Medulla oblongata (tissue), 1 donor: ENCODE results near the gene TBCEL.

Experiments
- DNase-seq: peaks from one replicate; pipeline ENCODE4 v3.0.0-alpha.2; 2015; ENCODE audit errors: extremely low spot score

The TBCEL gene

DNA sequence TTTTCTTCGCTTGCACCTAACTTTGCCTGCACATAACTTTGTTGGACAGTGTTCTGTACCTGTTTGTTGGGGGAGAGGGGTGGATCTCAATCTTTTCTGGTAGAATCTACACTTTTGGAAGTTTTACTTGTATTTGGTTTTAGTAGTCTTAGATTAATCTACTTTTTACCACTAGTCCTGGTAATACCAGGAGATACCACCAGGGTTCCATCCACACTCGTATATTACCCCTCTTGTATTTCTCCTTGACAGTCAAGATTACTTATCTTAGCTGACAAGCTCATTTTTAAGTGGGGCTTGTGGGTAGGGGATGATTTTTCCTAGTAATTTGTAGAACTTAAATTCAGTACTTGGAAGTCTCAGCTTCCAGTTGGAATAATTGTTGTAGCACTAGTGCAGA is 39.8 kb downstream of the TBCEL start:
- DNase-seq: no peak

- no peak for DNase-seq
Measured at GRCh38 chr11:121066623-121067022, 42.7 kb downstream of the TBCEL start.

DNA sequence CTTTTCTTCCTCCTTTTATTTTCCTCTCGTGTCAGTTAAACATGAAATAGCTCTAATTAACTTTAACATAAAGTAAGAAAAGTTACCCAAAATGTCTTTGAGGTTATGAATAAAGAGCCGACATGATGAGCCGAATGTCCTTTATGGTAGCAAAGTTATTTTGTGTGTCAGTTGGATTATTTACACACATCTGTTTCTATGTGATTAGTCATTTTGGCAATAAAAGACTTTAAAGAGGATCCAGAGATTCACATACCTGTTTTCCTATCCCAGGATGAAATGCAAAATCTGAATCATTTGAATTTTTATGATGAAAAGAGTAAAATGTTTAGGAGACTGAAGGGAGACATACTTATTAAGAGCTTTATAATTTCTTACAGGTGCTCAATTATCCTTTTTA is 43.1 kb downstream of the TBCEL start:
- no peak for DNase-seq

DNA sequence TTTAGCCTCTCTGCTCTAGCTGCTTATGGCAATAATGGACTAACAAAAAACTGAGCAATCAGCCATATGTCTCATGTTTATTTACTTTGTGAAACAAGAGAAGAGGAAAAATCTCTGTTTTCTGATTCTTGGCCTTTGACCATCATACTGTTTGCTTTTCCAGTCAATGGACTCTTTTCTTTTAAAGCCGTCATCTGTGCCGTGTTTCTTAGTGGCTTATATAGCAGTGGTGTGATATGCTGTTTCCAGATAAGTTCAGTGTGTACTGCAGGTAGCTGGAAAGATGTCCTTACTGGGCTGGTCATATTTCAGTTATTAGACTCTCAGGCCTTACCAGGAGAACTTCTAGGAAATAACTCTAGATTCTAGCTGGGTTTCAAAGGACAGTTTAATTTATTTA is 43.6 kb downstream of the TBCEL start:
- peak; percentile 22 for DNase-seq

DNA sequence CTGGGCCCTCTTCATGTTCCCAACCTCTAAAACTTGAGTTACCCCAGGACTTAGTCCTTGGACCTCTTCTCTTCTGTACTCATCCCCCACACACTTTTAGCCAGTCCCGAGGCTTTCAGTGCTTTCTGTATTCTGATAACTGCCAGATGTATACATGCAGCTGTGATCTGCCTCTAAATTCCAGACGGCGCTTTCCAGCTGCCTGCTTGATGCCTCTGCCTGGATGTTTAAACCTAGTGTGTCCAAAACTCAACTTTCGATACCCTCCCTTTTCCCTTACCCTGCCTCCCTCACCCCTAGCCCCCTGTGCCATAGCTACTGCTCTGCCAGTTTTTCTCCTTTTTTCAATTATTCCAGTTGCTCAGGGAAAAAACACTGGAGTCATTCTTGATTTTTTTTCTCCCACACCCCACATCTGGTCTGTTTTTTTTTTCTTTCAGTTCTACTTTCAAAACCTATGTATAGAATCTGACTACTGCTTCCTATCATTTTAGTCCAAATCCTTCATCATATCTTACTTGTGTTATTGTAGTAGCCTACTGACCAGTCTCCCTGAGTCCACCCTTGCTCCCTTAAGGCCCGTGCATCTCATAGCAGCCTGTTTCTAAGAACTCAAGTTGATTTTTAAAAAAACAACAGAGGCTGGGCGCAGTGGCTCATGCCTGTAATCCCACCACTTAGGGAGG is 44.2 kb downstream of the TBCEL start:
- DNase-seq: peak; percentile 12

GRCh38 chr11:121068787-121069186 is 44.9 kb downstream of the TBCEL start:
- DNase-seq: no peak

- DNase-seq: no peak
Measured at GRCh38 chr11:121070951-121071845, 47.3 kb downstream of the TBCEL start.

- peak; percentile 78 for DNase-seq
Measured at GRCh38 chr11:121071846-121072450, 48.0 kb downstream of the TBCEL start.

DNA sequence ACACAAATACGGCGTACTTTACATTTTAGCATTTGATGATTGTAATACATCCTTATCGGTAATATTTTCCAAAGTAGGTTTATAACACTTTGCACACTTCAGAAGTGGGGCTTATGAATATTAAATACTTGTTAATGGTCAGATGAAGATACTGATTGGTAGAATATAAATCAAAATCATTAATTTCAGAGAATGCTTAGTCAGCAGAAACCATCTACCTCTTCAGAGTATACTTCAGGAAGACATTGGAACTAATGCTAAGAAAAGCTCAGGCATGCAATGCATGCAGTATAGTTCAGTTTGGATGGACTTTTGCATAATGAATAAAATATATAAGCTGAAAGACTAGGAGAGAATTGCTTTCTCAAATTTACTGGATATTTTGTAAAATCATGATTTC is 57.4 kb downstream of the TBCEL start:
- DNase-seq: no peak

- DNase-seq: no peak
Measured at GRCh38 chr11:121082219-121082618, 58.3 kb downstream of the TBCEL start.

- DNase-seq: no peak
Measured at GRCh38 chr11:121082670-121083069, 58.8 kb downstream of the TBCEL start.

DNA sequence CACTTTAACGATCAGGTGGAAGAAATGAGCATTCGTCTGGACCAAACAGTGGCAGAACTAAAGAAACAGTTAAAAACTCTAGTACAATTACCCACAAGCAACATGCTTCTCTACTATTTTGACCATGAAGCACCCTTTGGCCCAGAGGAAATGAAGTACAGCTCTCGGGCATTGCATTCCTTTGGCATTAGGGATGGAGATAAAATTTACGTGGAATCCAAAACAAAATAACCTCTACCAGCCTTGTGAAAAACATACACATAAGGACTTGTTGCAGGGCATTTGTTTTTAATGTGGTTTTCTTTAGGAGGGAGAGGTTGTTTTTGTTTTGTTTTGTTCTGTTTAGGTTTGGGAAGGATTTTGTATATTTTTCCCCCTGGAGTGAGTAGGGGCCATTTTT is 63.0 kb downstream of the TBCEL start:
- DNase-seq: no peak

GRCh38 chr11:121089566-121089965 is 65.7 kb downstream of the TBCEL start:
- DNase-seq: no peak

DNA sequence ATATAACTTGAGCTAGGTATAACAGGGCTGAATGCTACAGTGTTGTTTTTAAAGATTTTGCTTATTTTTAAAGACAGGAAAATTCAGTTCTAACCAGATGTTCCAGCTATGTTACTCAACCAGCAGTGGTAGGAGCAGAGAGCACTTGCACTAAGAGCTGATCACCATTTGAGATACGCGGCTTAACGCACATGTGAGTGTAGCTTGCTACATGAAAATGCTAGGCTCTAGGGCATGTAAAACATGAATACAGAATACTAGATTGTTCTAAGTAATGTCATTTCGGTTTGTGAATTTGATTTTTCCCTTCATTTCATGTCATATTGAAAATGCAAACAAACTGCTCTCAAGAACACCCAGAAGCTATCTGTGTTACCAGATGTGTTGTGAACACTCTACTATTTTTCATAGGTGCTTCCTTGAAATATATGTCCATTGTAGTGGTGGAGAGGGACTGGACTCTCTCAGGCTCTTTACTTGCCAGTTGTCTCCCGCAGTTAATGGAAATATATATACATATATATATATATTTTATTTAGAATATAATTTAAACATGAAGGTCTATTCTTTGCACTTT is 66.3 kb downstream of the TBCEL start:
- no peak for DNase-seq

DNA sequence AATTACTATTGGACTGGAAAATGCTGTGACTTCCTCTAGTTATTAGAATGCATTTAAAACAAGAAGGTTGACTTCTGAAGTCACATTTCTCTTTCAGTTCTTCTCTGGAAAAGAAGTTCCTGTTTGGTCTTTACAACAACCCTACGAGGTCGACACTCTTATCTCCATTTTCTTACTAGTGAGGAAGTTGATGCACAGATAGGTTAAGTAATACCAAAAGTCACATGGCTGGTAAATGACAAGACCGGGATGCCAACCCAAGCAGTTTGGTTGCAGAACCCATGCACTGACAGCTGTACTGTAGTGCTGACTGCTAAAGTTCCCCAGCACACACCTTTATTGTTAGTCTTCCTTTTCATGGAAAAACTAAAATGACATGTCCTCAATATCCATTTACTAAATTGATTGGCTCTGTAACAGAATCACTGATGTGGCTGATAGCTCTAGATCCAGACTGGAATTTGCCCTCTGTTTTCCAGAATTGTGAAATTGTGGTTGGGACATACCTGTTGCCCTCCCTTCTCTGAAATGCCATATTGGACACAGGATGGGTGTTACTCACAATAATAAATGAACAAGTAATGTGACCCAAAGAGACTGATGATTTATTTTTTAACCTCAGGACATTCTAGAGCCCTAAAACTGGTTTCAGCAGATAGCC is 67.7 kb downstream of the TBCEL start:
- DNase-seq: peak; percentile 83

DNA sequence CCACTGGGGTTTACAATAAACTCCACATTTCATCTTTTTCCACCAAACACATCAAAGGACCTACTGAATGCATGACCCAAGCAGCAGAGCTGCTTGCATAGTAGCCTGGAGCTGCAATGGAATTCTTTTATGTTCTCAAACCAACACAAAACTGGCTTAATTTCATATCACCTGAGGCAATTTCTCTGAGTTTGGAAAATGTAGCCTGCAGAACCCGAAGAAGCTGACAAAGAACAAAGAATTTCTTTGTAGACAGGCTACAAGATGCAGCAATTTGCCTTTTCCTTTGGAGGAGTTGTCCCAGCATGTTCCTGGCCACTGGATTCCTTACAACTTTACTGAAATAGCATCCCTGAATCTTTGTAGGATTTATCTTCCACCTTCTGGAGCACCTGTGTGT is 71.7 kb downstream of the TBCEL start:
- DNase-seq: no peak

DNA sequence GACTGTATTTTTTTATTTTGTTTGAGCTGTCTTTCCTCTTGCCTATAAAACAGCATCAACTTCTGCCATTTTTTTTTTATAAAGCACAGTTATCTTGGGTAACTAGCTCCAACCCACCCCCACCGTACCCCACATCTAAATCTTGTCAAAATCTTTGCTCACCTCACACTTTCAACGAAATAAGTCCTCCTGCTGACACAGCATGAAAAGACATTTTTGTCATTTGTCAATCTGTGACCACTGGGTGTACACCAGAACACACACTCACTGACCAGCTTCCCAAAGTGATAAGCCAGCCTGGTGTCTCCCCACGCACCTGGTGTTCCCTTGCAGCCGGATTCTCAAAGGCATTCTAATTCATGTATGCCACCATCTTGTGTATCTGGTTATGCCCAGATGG is 75.5 kb downstream of the TBCEL start:
- no peak for DNase-seq

- no peak for DNase-seq
Measured at GRCh38 chr11:121099885-121100284, 76.0 kb downstream of the TBCEL start.

DNA sequence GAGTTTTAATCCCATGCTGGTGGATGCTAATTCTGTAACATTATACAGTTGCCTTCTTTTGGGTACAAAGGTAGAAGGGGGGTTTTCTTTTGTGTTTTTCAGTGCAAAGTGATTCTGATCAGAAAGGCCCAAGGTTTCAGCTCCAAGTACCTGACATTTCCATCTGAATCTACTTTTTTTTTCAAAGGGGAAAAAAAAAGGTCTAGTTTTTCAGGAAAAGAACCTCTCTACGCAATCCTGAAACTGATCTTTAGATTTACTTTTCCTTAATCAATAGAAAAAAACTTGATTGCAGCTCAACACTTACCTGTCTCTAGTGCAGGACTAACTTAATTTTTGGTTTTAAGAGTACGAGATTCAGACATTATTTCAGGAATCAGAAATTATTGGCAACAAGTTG is 77.0 kb downstream of the TBCEL start, which contains the start of gene TECTA:
Gene TECTA (plus strand): TSS at position 301 of the 400 bp plus-strand sequence. CDS start 1,423 bp downstream, outside the sequence.
- no peak for DNase-seq

GRCh38 chr11:121104312-121104762 is 80.4 kb downstream of the TBCEL start:
- peak; percentile 27 for DNase-seq

- peak; percentile 47 for DNase-seq
Measured at GRCh38 chr11:121105063-121105480, 81.2 kb downstream of the TBCEL start.
